ENCODE measurements around the gene TRPV4.

- TF ChIP-seq CTCF (IDR thresholded peaks at IDR 0.05) (no peak), POLR2A (IDR thresholded peaks at IDR 0.05) (no peak)
Observed at GRCh38 chr12:109736552-109737108, 96.6 kb downstream of the TRPV4 start.
